CD1c-positive myeloid dendritic cell (primary cell): ENCODE results near the gene TMPRSS6.
A peak's percentile ranks its signal among the peaks of the same experiment; 100 is the strongest.
"Not testable (repeated sequence)": the region's sequence is repeated elsewhere in the genome, so short reads cannot be mapped to it uniquely, and the experiment has no call there.

Source experiments
- DNase-seq: peaks from one replicate; pipeline ENCODE4 v3.0.0-alpha.2; 2016; ENCODE audit errors: extremely low spot score

Gene TMPRSS6

DNA sequence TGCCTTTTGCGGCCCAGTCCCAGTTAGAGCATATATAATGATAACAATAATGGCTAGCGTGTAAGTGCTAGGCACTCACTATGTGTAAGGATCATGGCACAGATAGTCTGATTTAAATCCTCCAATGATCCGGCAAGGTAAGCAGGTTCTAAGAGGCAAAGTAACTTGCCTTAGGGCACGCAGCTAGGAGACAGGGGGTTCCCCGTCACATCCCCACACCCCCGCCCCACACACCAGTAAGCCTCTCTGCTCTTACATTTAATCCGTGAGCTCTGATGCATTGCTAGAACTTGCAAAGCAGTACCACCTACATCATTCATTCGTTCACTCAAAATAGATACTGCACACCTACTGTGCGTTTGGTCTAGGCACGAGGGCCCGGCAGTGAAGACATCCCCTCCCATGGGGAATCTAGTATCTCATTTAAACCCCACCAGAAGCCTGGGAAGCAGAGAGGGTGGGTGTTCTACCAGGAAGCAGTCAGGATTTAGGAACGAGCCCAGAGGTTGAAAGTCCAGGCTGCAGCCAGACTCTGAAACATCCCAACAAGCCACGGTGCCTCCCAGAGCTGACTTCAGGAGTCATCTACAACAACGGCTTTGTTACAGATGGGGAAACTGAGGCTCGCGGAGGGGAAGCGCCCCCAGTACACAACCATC, 20.6 kb downstream of the TMPRSS6 start:
- DNase-seq, result no peak

DNA sequence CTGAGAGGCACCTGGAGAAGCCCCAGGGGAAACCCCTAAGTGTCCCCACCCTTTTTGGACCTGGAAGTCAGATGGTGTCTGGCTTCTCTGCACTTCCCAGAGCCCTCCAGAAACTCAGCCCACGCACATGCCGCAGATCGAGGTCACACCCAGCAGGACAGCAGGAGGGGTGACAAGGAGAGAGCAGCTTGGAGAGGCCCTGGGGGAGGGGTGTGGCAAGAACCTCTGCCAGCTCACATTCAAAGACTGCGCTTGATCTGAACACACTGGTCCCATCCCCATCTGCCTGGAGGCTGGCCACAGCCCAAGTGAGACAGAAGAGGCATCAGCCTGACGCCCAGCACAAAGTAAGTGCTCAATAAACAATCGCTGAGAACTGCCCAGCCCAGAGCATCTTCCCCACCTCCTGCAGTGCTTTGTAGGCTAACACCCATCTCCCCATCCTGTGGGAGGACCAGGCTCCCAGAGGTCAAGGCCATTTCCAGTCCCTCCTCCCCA, 21.4 kb downstream of the TMPRSS6 start:
- no peak for DNase-seq

DNA sequence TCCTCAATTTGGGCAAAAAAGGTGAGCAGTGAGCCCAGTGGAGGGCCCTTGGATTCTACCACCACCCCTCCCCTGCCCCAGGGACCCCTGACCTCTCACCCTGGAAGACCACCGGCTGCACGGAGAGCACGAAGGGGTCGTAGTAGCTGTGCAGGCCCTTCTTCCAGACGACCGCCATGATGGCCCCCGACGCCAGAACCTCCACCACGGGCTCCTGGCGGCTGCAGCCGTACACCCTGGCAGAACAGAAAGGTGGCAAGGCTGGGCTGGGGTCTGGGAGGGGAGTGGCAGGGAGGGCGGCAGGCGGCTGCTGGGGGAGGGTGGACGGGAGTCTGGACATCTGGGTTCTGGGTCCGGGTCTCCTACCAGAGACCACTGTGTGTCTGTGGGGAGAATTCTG, 23.3 kb downstream of the TMPRSS6 start:
- DNase-seq, result no peak

DNA sequence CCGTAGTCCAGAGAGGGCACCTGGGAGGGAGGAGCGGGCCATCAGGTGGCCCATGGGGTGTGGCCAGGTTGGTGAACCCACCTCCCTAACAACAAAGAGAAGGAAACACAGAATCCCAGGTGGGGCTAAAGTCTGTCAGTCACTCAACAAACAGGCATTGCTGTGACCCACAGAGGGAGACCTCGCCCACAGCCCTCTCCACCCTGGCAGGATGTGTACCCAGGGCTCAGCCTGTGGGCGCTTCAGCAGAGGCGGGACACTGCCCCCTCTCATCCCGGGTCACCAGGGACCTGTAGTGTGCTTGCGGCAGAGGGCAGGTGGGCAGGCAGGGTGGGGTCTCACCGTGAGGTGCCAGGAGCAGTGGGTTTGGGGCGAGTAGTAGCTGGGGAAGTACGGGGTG, 25.1 kb downstream of the TMPRSS6 start:
- no peak for DNase-seq

DNA sequence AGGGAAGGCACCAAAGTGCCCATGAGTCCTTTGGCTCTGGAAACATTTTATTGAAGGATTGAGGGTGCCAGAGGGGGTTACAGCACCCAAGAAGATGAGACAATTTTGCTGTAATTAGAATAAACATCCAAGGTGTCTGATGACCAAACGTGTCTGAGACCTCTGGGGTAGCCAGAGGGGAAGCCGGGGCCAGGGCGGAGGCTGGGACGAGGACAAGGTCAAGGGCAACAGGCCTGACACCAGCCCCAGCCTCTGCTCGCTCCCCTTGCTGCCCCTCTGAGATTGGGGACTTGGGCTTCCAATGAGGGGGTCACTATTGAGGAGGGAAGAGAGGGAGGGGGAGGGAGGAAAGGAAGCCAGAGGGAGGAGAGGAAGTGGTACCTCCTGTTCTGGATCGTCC, 25.6 kb downstream of the TMPRSS6 start:
- DNase-seq, result no peak

DNA sequence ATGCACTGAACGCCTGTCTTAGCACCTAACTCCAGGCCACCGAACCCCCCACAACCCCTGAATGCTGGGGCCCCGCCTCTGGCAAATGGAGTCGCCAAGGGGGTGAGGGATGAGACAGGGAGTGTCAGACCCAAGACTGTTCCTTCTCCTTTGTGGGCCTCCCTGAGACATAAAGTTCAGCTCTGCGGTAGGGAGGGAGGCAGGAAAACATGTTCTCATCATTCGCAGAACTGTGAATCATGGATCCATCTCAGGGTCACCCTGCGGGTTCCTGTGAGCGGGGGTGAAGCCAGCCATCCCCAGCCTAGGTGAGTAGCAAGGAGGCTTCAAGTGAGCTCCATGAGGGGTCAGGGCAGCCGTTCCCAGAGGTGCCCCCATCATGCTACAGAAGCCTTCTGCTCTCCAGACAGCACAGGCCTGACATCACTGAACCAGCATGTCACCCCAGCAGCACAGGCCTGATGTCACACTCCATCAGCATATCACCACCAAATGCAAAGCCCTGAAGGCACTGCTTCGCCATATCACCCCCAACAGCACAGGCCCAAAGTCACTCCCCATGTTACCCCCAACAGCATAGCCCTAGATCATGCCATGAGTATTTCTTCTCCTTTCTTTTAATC, 27.2 kb downstream of the TMPRSS6 start:
- no peak for DNase-seq

DNA sequence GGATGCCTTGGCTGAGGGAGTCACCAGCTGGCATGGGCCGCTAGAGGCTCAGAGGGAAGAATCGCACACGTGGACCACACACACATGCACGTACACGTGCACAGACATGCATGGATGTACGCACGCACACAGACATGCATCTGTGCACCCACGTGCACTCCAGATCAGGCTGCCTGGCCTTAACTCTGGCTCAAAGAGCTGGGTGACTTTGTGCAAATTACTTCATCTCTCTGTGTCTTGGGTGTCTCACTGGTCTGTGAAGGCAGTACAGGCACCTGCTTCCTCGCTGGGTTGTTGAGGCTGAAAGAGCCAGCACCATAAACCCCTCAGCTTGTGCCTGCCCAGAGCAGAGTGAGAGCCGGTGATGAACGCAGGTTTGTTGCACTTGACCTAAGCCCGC, 28.7 kb downstream of the TMPRSS6 start:
- DNase-seq, result no peak

DNA sequence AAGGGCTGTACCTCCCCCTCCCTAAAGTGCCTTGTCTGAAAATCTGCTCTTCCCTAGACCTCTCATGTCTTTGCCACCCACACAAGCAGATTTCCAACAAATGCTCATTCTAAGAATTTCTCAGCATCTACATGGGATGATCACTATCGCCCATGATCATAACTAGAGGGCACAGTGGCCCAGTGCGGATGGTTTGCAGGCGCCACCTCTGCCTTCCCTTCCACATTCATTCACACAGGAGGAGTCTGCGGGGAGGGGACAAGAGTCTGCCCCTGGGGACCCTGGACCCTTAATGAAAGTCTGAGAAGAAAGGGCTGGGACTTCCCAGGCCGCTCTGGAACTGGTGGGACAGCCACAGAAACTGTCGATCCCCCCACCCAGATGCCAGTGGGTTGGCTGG, 29.1 kb downstream of the TMPRSS6 start:
- DNase-seq, result no peak

DNA sequence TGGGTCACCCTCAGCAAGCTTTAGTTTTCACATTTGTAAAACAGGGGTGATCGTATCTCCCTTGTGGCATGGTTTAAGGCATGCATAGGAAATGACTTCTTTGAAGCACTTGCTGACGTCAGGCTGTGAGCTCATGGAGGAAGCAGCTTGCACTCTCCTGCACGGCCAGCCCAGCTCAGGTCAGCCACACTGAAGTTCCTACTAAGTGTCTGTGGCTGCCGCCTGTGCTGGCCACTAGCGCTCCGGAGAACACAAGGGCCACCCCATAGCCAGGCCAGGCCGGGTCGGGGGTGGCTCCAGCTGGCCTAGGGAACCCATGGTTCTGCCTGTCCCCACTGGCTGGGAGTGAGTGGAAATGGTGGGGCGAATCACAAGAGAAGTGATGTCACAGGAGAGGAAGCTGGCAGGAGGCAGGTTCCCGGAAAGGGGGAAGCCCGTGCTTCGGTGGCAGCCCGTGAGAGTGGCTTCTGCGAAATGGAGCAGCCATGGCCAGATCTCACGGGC, 29.8 kb downstream of the TMPRSS6 start:
- peak; percentile 80 for DNase-seq

DNA sequence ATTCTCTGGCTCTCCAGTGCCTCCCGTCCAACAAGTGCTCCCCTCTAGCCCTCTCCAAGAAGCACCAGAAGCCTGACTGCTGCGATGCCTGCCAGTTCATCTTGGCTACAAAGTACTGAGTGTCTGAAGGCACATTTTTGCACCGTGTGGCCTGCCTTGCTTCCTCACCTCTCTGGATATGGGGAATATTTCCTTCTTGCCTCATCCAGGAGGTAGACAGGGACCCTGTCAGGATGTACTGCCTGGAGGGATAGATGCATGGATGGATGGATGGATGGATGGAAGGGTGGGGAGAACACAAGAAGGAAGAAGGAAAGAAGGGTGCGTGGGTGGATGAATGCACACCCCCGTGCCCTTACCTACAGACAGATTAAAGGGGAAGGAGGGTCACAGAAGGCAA, 30.4 kb downstream of the TMPRSS6 start:
- no peak for DNase-seq

DNA sequence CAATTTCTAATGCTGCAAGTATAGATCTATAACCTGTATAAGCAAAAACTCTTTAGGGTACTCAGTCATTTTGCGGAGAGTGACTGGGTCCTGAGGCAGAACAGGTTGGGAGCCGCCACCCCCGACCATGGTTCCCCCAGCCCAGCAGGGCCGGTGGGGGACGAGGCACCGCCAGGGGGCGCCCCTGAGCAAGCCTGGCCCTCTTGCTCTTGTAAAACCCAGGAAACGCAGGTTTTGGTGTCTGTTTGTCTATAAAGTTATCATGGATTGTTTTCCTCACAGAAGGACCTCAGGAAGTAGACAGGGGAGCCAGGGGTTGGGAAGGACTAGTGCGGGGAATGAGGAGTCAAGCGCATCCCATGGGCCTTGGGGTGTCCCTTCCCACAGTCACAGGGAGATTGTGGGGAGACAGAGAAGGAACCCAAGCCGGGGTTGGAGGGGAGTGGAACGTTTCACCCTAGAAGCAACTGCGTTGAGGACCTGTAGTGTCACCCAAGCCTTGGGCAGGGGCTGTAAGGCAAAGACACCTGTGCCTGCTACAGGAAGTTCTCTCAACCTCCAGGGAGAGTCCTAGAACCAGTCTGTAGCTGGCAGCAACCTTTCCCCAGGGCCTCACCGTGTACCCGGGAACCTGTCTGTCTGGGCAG, 31.6 kb downstream of the TMPRSS6 start:
- DNase-seq, result peak; percentile 72

DNA sequence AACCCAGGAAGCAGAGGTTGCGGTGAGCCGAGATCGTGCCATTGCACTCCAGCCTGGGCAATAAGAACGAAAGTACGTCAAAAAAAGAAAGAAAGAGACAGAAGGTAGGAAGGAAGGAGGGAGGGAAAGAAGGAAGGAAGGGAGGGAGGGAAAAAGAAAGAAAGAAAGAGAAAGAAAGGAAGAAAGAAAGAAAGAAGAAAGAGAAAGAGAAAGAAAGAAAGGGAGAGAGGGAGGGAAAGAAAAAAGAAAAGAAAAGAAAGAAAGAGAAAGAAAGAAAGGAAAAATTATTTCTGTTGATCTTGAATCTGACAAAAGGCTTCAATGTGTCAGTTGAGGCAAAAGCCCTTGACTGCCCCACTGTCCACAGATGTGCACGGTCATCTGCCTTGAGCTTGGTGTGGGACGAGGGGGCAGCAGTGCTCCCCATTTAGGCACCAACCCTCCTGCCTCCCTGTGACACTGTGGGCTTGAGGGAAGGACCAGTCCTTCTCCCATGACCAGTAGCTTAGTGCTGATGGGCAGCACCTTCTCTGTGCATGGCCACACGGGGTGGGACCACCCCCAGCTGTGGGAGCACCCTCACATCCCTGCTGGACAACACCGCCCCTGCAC, 33.6 kb downstream of the TMPRSS6 start:
- DNase-seq, result no peak

DNA sequence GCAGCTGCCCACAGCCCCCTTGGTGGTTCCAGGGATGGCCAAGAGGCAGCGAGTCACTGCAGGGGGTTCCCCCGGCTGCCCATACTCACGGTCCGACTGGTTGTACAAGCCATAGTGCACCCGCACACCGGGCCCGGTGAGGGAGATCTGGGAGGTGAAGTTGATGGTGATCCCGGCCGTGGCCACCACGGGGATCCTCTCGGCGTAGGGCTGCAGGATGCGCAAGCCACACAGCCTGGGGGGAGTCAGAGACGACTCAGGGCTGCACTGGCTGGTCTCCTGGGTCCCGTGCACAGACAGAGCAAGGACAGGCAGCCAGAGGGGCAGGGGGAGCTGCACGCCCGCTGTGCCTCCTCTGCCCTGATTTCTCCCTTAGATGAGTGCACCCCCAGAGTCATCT, 34.5 kb downstream of the TMPRSS6 start:
- no peak for DNase-seq

DNA sequence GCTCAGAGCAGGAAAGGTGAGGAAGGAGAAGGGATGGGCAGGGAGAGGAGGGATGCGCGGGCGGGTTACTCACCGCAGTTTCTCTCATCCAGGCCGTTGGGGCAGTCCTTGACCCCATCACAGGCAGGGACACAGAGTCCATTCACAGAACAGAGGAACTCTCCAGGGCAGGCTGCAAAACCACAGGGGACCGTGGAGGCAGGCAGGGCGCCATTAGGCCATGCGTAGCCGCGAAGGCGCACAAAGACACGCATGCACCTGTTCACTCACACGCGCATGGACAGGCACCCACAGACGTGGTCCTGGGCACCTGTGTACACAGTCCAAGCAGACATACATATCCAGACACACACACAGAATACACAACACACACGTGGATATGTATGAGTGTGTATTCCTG, 35.0 kb downstream of the TMPRSS6 start:
- no peak for DNase-seq

DNA sequence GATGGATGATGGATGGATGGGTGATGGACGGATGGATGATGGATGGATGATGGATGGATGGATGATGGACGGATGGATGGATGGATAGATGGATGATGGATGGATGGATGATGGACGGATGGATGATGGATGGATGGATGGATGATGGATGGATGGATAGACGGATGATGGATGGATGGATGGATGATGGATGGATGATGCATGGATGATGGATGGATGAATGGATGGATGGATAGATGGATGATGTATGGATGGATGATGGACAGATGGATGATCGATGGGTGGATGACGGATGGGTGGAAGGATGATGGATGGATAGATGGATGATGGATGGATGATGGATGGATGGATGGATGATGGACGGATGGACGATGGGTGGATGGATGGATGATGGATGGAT, 36.8 kb downstream of the TMPRSS6 start:
- no peak for DNase-seq

DNA sequence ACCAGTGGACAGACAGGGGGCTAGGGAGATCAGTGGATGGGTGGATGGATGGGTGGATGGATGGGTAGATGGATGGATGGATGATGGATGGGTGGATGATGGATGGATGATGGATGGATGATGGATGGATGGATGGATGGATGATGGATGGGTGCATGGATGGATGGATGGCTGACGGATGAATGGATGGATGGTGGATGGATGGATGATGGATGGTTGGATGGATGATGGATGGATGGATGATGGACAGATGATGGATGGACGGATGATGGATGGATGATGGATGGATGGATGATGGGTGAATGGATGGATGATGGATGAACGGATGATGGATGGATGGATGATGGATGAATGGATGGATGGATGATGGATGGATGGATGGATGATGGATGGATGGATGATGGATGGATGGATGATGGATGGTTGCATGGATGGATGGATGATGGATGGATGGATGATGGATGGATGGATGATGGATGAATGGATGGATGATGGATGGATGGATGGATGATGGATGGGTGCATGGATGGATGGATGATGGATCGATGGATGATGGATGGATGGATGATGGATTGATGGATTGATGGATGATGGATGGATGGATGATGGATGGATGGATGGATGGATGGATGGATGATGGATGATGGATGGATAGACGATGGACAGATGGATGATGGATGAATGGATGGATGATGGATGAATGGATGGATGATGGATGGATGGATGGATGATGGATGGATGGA, 37.5 kb downstream of the TMPRSS6 start:
- DNase-seq, result not testable (repeated sequence)

DNA sequence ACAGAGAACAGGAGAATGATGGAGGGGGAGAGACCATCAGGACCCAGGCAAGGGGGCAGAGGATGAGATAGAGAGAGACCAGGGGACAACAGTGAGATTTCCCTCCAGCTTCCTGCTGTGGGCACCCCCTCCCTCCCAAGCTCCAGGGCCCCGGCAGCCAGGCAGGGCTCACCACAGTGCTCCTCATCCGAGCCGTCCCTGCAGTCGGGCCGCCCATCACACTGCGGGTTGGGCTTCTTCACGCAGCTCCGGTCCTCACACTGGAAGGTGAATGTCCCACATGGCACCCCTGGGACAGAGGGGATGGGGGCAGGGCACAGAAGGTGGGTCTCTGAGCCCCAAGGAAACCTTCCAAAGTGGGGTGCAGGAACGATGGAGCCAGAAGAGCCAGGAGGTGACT, 38.8 kb downstream of the TMPRSS6 start:
- DNase-seq, result no peak

DNA sequence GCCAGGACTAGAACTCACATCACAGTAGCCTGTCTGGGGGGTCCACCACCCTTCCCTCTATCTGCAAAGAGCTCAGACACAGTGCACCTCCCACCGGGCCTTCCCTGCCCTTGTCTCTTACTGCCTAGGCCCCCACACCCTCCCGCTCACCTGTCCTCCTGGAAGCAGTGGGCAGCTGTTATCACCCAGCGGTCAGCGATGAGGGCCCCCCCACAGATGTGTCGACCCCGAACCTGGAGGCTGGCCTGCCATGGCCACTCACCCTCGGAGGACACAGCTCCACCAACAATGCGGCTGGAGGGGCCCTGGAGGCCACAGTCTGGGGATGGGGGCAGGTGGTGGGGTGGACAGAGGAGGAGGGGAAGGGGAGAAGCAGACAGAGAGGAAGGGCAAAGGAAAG, 39.2 kb downstream of the TMPRSS6 start:
- DNase-seq, result no peak

DNA sequence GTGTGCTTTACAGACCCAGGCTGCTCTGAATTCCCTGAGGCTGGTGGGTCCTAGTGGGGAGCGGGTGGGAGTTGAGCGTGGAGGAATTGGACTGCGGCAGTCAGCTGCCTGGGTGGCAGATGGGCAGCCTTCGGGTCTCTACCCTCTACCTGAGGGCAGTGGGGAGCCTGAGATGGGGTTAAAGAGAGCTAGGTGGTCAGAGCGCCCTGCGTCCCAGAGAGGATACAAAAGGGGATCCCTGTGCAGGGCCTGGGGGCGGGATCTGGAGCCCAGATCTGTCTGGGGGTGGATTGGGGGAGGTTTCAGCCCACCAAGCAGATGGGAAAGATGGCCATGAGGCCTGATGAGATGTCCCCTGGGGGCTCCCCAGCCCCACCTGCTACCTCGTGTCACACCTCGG, 39.8 kb downstream of the TMPRSS6 start:
- no peak for DNase-seq

DNA sequence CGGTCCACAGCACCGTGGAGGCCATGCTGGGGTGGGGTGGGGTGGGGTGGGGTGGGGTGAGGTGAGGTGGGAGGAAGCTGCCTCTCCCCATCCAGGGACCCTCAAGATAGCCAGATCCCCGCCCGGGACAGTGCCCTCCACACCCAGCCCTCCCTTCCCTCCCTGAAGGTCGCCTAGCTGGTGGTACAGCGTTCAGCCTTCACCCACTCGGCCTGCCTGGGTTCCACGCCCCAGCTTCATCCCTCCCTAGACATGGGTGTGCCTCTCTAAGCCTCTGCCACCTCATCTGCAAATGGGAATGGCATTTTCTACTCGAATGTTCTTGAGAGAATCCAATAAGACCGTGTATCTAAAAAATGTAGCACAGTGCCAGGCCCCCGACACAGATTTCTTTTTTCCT, 40.2 kb downstream of the TMPRSS6 start:
- no peak for DNase-seq

DNA sequence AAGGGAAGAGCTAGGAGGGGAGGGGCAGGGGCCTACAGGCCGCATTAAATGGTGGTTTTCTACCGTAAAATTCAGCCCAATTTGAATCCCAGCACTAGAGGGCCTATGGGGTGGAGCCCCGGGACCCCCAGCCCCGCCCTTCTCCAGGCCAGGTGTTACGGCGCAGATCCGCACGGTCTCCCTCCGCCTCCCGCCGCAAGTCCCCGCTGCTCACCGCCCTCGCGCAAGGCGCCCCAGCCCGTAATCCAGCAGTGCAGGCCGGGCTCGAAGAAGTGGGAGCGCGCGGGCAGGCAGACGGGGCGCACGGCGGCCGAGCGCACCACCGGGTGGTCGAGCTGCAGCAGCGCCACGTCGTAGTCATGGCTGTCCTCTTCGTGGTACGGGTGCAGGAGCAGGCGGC, 40.7 kb downstream of the TMPRSS6 start:
- DNase-seq, result no peak

DNA sequence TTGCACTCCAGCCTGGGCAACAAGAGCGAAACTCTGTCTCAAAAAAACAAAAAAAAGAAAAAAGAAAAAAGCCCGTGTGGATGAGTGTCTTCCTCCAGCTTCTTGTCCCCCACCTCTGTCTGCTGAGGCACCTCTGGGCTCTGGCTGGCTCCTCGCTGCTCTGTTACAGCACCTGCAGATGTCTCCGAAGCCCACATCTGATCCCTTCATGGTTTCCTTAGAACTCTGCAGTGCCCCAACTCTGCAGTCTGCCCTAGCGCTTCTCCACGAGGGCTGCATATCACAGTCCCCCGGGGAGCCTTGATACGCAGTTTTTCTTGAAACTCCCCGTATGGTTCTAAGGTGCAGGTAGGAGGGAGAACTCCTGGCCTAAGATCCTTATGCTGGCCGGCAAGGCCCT, 42.1 kb downstream of the TMPRSS6 start:
- DNase-seq, result no peak
